ENCODE results near the gene HLA-E.
"Not testable (repeated sequence)": the region's sequence is repeated elsewhere in the genome, so short reads cannot be mapped to it uniquely, and the experiment has no call there.

HLA-E gene
- 594 to 1,720 (median 747) reads per million in 17 experiments for total RNA-seq

DNA sequence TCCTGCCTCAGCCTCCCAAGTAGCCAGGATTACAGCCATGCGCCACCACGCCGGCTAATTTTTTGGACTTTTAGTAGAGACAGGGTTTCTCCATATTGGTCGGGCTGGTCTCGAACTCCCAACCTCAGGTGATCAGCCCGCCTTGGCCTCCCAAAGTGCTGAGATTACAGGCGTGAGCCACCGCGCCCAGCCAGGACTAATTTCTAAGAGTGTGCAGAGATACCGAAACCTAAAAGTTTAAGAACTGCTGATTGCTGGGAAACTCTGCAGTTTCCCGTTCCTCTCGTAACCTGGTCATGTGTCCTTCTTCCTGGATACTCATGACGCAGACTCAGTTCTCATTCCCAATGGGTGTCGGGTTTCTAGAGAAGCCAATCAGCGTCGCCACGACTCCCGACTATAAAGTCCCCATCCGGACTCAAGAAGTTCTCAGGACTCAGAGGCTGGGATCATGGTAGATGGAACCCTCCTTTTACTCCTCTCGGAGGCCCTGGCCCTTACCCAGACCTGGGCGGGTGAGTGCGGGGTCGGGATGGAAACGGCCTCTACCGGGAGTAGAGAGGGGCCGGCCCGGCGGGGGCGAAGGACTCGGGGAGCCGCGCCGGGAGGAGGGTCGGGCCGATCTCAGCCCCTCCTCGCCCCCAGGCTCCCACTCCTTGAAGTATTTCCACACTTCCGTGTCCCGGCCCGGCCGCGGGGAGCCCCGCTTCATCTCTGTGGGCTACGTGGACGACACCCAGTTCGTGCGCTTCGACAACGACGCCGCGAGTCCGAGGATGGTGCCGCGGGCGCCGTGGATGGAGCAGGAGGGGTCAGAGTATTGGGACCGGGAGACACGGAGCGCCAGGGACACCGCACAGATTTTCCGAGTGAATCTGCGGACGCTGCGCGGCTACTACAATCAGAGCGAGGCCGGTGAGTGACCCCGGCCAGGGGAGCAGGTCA, at the start of gene HLA-E:
Gene HLA-E, plus strand, starts transcription at position 429 of the 945 bp plus-strand sequence. Its CDS starts 23 bp downstream, at position 452.
- DNase-seq, result peak; percentile 97 to 100 (median 100)

DNA sequence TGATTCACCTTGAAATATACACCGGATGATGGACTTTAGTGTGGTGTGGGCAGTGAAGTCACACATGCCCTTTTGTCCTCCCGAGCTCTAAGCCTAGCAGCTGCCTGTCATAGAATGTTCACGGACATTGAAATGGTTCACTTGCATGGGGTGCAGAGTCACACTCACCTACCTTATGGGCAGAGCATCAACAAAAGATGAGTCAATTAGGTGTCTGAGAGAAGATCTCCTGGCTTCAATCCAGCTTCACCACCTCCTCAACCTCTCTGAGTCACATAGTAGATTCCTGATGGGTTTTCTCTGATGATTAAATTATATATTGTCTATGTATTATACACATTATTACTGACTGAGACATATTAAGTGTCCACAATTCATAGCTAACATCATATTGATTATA, 48.1 kb upstream of the HLA-E start:
- DNase-seq, result no peak

DNA sequence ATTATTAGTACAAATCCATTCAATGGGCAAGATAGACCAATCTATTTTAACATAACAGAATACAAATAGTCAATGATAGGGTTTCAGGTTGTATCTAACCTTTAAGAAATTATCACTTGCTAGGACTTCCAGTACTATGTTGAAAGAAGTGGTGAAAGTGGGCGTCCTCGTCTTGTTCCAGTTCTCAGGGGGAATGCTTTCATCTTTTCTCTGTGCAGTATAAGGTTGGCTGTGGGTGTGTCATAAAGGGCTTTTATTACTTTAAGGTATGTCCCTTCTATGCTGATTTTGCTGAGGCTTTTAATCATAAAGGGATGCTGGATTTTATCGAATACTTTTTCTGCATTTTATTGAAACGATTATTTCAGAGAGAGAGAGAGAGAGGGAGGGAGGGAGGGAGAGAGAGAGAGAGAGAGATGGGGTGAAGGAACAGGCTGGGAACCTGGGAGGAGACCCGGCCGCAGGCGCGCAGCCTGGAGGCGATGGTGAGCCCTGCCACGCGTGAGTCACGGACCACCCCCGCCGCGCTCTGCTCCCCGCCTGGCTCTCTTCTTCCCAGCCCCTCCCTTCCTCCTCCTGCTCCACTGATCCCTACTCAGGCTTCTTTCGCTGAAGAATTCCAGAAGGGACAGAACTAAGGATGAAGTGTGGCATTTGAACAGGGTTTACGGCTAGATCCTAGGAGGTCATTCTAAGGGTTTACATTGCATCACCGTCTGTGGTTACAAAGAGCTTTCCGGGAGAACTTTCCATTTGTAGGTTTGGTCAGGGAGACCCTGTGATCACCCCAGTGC, 45.5 kb upstream of the HLA-E start:
- peak in 3 of 4 experiments; percentile 11 to 53 (median 32) for DNase-seq

DNA sequence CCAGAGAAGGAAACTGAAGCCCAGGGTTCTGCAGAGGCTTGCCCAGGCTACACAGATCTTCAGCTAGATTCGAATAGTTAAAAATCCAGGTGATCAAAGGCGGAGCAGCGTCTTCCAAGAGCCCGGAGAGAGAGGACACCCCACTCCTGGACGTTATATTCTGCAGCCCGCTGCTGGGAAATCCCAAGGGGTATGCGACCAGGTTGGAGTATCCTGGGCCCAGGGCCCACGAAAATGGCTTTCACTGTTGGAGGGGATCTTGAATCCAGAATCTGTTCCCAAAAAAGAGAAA, 44.9 kb upstream of the HLA-E start:
- no peak for DNase-seq

DNA sequence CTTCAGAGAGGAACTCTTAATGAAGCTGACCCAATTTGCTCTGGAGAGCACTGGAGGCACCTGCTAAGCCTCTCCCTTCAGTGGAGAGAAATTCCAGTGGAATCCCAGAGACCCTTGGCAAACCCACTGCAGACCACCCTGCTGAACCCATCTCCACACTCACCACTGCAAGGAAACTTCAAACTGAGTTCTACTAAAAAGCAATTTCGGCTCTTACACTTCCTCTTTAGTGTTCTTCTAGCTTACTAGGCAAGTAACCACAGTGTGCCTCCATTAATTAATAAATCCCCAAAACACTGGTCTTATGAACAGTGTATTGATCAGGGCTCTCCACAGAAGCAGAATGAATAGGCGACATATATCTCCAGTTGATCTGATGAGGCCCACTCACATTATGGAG, 43.0 kb upstream of the HLA-E start:
- DNase-seq, result peak in 2 of 4 experiments; percentile 8 to 25

DNA sequence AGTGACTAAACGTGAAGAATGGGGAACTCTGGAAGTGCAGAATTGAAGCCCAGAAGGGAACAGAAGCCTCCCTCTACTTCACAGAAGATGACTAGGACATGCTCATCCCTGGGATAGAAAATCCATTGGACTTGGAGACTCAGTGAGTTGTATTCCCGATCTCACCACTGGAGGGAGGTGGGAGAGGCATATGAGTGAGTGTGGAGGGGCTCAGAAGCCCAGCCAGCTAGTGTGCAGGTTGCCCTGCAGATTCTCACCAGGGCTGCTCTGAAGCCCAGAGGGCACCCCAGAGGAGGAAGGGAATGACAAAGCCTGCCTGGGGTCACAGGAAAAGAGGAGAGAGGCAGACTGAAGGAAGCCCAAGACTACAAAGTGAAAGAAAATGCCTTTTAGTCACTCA, 42.1 kb upstream of the HLA-E start:
- peak in 1 of 4 experiments; percentile 23 for DNase-seq

DNA sequence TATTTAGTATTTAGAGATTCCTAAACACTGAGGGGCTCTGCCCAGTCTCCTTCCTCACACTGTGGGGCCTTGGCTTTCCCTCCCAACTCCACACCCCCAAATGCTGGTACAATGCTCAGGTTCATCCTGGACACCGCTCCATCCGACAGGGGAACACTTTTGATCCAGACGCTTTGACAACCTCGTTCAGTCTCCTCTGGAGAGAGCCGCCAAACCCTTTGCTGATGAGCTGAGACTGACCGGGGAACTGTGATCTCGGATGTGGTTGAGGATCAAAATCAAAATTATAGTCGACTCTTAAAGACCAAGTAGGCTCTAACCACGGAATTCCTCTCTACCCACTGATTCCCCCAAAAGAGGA, 38.8 kb upstream of the HLA-E start:
- DNase-seq, result no peak

DNA sequence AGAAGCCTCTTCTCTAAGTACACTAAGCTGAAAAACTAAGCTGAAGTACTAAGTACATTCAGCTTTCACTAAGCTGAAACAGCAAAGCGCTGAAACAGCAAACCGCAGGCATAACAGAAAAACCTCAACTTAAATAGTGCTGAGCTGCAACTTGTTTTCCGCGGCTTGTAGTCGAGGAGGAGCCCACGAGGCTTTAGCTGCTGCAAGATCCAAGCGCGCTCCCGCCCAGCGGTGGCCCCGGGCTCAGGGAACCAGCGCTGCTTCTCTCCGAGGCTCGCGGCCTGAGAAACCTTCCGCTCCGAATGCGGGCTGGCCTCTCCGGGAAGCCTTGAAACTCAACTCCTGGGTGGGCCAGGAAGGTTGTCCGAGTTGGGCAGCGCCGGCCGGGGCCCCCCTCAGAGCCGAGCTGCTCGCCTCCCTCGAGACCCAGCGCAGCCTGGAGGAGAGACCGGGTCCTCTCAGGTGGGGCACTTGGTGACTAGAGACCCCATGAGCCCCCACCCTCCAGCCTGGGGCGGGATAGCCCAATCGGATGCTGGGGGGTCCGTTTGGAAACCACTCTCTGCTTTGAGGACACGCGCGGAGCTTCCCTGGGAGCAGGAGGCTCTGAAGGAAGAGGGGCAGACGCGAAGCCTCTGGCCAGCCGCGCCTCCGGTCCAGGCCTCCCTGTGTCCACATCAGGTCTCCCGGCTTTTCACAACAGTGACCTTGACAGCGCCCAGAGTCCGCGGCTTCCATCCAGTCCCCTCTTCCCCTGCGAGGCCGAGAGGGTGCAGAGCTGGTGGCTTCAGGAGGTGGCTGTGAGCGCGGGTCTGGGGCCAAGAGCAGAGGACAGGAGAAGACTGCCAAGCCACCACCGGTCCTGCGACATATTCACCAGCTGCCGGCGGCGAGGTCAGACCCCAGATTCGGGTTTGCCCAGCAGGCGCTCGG, 38.1 kb upstream of the HLA-E start:
- peak; percentile 91 to 96 (median 95) for DNase-seq

DNA sequence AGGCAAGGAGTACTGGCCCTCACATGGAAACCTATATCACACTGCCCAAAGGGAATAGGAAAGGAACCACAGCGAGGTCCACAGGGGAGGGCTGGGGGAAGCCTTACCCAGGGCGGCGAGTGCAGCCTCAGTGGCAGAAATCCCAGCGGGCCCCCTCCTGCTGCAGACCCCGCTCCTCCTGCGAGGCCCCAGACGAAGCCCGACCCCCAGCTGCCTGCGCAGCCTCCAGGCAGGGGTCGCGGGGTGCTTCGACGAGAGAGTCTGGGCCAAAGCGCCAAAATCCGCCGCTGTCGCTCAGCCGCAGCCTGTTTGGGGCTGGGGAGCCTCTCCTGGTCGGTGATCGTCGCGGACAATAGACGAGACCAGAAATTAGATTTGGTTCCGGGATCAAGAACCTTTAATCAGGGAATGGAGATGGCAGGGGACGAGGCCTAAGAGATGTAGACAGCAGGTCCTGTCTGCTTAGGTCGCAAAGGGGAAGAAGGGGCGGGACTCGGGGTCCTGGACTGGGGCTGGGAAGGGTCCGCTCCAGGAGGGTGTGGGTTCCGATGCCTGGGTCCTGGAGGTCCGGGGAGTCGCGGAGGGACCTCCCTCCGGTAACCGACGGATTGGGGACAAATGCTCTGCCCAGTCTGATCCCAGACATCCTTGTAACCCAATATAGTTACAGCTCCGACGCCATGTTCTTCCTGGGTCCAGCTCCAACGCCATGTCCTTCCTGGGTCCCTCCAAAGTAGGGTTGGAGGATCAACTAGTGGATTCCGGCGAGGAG, 36.4 kb upstream of the HLA-E start:
- no peak for DNase-seq

DNA sequence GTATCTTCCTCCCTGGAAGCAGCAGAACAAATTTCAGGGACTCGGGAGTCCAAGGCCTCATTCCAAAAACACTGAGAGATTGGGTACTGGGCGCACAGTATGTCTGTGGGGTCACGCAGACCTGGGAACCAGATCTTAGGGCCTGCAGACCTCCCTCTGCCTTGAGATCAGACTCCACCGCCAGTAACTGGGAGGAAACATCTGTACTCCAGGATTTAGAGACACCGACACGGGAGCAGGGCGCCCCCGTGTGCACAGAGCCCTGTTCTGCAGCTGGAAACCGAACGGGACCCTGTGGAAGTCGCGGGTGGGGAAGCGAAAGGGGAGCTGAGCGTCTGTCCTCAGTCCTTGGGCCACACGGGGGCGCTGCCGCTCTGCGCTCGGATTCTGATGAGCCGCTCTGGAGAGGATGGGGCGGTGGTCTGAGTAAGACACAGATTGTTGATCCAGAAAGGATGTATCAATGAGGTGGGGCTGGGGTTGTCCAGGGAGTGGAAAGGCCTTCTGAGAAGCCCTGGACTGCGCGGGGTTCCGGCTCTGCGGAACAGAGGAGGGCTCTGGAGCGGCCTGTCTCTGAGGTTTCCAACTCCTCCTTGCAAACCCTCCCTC, 35.7 kb upstream of the HLA-E start:
- peak; percentile 93 to 96 (median 96) for DNase-seq

DNA sequence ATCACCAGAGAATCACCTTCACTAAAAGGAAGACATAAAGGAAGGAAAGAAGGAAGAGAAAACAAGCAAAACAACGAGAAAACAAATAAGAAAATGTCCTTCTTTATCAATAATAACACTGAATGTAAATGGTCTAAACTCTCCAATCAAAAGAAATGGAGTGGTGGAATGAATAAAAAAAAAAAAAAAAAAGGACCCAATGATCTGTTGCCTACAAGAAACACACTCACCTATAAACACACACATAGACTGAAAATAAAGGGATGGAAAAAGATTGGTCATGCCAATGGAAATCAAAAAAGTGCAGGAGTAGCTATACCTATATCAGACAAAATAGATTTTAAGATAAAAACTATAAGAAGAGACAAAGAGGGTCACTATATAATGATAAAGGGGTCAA, 30.2 kb upstream of the HLA-E start:
- no peak for DNase-seq

DNA sequence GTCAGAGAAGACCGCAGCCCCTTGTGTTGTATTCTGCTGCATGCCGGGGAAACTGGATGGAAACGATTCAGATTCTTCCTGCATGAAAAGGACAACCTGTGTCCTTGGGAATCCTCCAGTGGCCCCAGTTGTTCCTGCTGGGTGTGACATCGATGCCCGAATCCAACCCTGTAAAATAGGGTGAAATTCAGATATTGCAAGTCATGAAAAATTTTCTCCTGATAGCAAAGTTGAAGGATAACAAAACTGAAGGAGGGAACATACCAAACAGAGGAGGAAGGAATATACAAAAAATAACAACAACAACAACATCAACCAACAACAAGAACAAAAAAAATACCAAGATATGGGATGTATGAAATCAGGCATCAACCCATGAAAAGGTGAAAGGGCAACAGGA, 28.3 kb upstream of the HLA-E start:
- DNase-seq, result no peak

DNA sequence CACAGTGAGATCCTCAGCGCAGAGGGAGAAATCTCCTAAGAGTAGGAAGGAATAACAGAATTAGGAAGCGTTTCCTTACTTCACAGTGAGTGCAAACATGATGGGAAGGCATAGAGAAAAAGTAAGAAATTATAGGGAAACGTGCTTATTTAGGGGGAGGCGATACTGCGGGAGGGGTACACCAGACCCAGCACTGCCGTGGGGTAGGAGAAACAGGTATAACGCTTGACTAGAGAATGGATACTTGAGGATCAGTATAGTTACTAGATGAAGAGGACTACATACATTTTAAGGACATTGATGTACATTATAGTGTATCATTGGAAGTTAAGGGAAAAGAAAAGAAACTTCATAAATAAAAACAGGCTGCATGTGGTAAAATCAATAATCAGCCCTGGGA, 26.8 kb upstream of the HLA-E start:
- no peak for DNase-seq

DNA sequence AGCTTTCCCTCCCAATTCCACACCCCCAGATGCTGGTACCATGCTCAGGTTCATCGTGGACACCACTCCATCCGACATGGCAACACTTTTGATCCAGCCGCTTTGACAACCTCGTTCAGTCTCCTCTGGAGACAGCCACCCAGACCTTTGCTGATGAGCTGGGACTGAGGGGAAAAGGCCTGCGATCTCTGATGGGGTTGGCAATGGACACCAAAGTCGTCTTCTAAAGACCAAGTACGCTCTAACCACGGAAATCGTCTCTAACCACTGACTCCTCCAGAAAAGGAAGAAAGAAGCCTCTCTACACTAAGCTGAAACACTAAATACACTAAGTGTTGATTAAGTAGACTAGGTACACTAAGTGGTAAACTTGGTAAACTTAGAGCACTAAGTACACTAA, 26.1 kb upstream of the HLA-E start:
- DNase-seq, result peak in 1 of 4 experiments; percentile 14

DNA sequence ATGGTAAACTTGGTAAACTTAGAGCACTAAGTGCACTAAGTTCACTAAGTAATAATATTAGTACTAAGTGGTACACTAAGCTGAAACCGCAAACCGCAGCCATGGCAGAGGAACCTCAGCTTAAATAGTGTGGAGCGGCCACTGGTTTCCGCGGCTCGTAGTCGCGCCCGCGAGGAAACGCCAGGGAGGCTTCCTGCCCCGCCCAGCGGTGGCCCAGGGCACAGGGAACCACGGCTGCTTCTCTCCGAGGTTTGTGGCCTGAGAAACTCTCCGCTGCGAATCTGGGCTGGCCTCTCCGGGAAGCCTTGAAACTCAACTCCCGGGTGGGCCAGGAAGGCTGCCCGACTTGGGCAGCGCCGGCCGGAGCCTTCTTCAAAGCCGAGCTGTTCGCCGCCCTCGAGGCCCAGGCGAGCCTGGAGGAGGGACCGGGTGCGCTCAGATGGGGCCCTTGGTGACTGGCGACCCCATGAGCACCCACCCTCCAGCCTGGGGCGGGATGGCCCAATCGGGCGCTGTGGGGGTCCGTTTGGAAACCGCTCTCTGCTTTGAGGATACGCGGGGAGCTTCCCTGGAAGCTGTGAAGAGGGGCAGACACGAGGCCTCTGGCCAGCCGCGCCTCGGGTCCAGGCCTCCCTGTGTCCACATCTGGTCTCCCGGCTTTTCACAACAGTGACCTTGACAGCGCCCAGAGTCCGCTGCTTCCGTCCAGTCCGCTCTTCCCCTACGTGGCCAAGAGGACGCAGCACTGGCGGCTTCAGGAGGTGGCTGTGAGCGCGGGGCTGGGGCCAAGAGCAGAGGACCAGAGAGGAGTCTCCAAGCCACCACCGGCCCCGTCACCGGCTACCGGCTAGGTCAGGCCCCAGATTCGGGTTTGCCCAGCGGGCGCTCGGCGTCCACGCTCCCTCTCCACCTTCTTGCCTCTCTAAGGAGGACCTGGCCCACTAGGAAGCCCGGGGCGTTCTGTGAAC, 25.4 kb upstream of the HLA-E start:
- peak; percentile 68 to 86 (median 75) for DNase-seq

DNA sequence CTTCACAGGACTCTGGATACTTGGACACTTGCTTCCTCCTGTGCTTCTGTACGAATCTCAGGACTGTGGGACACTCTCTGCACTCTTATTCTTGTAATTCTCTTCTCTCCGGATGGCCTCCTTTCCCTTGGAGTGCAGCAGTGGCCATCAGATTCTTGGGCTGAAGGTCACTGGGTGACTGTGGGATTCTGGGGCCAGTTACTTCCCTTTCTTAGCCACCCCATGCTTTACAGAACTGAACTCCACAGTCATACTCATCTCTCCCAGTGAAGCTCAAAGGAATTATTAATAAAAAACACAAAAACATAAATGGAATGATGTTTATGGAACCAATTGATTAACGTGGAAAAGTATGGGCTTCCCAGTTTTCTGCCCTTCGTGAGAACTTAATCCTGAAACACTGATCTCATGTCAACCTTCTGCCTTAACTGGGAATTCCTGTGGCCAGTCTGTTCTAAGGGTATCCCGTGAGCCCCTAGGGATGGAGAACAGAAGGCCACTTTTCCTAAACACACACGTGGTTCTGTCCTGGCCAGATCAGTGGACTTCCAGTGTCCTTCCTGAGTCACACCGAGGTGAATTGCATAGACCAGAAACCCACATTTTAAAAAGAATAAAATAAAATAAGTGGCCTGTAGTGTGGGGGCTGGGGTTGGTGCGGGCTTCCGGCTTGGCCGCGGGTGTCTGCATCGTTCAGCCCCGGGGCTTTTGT, 23.6 kb upstream of the HLA-E start:
- DNase-seq, result peak; percentile 46 to 68 (median 60)

DNA sequence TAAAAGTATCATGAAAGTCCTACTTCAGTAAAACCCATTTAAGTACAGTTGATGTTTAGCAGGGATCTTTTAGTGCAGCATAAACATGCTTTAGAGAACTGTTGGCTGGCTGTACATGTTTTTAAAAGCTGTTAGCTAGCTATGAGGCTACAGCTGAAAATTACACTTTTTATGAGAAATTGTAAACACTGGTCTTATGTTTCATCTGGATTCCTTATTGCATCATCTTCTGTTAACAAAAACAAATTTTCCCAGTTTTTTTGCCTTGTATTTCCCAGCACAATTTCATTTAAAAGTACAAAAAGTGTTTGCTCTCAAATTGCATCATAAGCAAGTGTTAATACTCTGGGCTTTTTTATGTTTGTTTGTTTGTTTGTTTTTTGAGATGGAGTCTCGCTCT, 18.3 kb upstream of the HLA-E start:
- DNase-seq, result no peak

DNA sequence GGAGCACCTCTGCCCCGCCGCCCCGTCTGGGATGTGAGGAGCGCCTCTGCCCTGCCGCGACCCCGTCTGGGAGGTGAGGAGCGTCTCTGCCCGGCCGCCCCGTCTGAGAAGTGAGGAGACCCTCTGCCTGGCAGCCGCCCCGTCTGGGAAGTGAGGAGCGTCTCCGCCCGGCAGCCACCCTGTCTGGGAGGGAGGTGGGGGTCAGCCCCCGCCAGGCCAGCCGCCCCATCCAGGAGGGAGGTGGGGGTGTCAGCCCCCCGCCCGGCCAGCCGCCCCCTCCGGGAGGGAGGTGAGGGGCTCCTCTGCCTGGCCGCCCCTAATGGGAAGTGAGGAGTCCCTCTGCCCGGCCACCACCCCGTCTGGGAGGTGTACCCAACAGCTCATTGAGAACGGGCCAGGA, 14.2 kb upstream of the HLA-E start:
- DNase-seq, result not testable (repeated sequence)

DNA sequence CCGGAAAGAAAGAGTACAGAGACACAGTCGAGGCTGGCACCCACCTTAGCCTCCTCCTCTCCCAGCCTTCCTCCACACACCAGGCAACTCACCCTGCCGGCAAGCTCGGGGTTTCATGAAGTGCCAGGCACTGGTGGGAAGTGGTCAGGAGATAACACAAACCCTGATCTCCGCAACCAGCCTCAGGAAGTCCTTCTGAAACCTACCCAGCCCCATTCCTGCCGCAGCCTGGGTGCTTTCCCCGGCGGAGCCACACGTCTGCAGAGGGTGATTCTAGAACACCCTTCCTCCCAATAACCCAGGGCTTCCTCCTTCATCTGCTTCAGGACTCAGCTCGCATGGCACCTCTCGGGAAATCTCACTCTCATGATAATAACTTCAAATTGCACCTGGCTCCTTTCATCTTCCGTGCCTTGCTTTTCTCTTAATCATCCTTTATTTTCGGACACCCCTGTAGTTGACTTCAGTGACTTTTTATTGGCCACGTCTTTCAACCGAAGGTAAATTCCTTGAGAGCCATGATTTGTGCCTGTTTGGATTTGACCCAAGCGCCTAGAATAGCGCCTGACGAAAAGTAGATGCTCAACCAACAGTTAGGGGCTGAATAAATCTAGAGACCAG, 8.7 kb upstream of the HLA-E start:
- DNase-seq, result peak; percentile 43 to 73 (median 60)
